OCI-M1 (cell line): ENCODE data around the gene PAK5.

Source experiments
- DNase-seq: peaks from one replicate; lab custom pipeline; 2025; lab: John Stamatoyannopoulos, UW

The PAK5 gene

DNA sequence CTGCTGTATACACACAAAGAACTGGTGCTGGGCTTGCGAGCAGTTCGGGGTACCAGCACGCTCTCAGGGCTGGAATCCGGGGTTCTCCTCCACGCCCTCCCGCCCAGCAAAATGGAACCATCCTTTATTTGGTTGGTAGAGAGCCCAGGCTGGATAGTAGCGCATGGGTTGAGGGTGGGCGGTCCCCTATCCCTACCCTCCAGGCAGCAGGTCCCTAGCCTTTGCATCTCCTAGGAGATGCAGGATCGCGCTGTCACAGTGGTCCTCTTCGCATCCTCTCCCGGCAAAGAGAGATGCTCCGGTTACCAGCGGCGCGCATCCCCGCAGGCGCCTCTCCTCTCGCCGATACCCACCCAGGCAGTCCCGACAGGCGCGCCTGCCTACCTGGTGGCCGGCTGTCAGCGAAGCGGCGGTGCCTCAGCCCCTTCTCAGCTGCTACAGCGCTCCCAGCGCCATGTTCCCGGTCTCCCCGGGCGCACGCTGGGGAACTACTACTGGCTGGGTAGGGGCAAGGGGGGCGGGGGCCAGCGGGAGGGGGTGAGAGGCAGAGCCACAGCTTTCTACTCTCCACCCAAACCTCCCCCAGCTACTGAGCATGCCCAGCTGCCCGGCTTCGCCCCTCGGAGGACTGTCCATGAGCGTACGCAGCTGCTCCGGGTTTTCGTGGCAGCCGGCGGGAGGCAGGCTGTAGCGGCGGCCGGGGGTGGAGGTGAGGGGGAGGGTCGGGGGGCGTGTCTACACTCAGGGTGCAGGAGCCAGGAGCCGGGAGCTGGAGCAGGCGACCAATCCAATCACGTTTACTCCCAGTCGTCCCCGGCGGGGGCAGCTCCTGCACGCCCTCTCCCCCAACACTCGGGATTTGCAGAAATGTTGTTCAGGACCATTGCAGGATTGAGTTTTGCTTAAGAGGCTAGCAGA, at the start of gene PAK5:
Gene PAK5, minus strand, starts transcription at position 699 of the 918 bp plus-strand sequence. CDS start 194,748 bp downstream, outside the sequence.
- no peak for DNase-seq

DNA sequence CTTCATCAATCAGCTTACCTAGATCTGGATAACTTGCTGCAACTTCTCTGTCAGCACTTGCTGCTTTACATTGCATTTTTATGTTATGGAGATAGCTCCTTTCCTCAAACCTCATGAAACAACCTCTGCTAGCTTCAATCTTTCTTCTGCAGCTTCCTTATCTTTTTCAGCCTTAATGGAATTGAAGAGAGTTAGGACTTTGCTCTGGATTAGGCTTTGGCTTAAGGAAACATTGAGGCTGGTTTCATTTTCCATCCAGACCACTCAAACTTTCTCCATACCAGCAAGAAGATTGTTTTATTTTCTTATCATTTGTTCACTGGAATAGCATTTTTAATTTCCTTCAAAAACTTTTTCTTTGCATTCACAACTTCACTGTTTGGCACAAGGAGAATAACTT, 48.8 kb upstream of the PAK5 start:
- DNase-seq = no peak

DNA sequence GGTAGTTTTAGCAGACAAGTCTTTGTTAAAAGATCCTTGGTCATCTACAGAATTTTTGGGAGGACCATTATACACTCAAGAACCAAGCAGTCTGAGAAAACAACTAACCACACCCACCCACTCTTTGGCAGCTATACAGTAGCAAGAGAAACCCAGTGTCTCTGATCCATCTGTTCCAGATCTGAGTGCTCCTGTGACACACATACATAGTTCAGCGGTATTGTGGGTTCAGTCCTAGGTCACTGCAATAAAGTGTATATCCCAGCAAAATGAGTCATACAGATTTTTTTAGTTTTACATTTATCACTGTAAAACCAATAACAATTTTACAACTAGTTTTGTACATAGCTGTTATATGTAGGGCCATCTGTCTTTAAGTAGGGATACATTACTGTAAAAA, 47.4 kb upstream of the PAK5 start:
- no peak for DNase-seq

DNA sequence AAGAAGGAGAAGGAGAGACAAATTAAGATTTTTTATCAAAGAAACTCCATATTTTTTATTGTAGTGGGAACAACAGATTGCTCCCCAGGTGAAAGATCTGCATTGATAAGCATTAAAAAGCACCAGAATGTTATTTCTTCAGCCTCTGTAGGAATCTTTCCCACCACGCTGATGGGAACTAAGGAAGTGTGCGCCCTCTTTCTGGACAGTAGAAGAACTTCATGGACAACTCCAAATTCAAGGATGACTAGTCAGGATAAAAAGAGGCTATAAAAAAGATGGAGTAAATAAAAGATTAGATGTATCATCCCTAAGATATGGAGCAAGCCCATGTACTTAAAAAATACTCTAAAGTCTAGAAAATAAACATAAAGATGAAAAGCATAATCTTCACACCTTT, 45.8 kb upstream of the PAK5 start:
- DNase-seq = no peak

DNA sequence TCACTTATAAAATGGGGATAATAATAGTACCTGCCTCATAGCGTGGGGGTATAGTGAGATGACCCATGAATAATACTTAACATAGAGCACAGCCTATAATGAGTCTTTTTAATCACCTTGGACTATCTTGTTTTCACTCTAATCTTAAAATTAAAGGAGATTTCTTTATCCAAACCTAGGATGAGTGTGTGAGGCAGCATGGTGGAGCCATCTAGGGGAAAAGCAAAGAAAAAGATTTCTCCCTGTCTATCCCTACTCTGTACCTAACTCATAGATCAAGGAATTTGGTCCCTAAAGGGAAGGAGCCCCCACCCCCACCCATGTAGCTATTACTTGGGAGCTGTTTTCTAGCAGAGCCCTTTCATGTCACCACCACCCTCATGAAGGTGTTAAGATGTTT, 45.2 kb upstream of the PAK5 start:
- DNase-seq = no peak

DNA sequence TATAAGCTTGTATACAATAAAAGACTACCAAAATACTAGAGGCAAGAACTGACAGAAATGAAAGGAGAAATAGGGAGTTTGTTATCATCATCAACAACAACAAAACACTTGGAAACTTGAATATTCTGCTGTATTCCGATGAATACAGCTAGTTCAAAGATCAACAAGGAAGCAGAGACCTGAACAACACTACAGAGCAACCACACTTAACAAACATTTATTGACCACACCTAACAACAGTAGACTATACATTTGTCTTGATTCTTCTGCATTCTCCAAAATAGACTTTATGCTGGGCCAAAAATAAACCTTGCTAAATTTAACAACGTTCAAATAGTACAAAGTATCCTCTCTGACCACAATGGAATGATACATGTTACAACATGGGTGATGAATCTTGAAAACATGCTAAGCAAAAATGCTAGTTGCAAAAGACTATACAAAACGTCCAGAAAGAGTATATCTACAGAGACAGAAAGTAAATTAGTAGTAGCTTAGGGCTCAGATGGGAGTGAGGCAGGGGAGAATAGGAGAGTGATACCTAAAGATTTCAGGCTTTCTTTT, 39.1 kb upstream of the PAK5 start:
- DNase-seq = no peak

DNA sequence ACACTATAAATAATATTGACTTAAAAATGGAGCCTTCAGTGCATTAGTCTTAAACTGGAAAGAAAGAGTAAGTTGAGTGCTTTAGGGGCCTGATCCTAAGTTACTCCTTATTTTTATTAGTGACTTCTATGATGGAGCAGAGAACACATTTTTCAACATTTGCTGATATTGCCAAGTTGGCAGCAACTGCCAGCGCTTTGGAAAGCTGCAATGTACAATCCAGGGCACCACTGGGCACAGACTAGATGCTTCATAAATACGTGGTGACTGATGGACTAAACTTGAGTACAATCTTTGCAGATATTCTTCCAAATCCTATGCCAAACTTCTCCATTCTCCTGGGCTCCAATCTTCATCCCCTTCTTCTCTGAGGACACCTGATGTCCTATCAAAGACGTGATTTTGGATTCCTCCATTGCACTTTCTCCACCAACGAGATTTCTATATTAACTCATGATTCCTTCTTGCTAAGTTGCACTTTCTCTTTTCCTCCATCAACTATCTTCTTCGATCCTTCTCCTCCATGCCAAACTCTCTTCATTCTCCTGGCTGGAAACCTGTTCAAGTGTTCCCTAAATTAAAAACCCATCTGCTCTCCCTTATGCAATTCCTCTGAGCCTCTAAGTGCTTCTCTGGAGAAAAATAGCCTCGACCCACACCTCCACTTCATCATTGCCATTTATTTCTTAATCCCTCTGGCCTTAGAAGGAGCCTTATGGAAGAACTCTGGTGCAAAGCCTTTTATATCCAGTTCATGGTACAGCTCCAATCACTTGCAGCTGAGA, 28.5 kb upstream of the PAK5 start:
- no peak for DNase-seq

DNA sequence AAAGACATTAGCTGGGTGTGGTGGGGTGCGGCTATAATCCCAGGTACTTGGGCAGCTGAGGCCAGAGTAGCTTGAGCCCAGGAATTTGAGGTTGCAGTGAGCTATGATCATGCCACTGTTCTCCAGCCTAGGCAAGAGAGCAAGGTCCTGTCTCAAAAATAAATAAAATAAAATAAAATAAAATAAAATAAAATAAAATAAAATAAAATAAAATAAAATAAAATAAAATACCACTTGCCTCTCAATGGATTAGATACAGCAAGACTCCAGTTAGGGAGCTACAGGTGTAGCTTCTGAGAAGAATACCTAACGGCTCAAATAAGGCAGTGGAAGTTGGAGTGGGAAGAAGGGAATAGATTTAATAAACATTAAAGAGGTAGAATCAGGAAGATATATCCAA, 13.7 kb upstream of the PAK5 start:
- no peak for DNase-seq

DNA sequence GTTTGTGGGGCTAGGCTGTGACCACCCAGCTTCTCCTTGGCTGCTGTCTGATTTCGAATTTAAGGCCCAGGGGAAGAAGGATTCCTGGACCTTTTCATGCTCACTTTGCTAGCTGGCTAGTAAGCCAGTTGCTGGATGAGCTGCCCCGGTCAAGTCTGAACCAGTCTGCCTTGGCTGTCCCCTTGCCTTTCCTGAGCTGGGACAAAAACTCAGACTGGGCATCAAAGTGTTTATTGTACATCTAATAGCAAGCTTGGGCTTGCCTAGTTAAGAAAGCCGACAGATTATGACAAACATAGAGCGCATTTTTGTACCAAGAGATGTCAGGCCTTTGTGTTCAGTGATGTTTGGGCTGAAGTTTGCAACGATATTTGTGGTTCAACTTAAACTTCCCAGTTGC, 750 bp upstream of the PAK5 start:
- DNase-seq = no peak

DNA sequence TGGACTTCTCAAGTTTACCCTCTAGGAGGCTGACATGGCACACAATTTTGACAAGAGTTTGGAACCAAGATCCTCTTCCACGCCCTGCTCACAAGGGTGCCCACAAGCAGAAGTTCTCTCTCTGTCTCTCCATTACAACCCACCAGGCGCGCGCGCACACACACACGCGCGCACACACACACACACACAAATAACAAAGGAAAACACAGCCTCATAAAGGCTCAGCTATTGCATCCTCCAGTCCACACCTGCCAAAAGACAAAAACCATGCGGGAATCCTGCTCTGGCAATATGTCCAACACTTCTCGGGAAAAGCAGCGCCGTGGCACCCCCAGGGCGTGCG, 870 bp downstream of the PAK5 start:
- no peak for DNase-seq

DNA sequence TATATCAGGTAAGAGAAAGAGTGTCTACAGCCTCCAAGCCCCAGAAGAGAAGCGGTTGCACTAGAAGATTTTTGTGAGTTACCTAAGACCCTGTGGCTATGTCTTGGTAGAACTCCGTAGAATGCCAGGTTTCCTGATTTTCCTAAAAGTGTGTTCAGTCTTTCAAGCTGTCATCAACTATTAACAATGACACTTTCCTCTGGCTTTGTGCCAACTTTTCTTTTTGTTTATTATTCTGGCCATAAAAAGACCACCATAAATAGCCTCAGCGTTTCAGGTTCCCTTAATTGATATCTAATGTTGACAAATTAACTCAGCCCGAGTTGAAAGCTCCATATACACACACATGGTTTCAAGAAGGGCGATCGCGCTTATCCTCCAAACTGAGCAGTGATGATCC, 1.2 kb downstream of the PAK5 start:
- DNase-seq = no peak

DNA sequence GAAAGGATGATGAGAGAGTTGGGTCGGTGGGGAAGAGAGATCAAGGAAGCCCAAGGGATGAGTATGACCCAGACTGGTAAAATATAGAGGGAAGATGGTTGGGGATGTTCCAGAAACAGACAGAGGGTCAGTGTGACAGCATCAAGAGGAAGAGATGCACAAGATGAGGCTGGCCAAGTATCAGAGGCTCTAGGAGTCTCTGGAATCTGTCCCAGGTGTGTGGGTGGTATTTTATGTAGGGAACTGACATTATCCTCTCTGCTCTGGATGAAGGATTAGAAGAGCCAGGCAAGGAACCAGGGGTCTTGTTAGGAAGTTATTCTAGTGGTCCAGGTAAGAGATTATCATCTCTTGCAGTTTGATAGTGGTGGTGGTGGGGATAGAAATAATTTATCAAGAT, 3.6 kb downstream of the PAK5 start:
- DNase-seq = no peak

DNA sequence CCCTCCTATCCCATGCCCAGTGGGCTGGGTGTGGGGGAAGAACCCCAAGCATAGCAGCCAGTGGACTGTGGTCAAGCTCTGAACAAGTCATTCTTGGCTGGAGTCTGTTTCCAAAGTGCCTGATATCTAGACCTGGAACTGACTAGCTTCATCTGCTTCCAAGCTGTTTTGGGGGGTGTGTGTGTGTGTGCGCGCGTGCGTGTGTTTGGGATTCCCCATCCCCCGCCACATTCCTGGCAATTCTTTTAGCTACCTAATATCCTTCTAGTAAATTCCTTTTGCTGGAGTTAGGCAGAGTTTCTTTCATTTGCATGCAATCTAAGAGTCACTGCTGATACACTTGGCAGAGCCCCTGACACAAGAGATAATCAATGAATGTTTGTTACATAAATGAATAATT, 7.8 kb downstream of the PAK5 start:
- no peak for DNase-seq

DNA sequence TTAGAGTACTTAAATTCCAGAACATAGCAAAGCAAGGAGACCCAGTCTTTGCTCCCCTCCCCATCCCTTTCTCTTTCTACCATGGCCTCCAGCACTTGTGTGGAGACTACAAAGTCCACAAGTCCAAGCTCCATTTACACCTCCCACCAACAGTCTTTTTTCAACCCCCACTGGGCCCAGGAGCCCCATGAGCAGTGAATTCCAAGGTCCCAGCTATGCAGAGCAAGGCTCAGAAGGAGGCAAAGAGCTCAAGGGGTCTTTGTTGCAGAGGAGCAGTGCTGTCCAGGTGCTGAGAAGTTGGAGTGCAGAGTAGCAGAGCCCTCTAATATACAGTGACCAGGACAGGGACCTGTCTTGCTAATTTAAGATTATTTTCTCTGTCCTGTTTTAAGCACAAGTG, 9.0 kb downstream of the PAK5 start:
- DNase-seq = no peak

DNA sequence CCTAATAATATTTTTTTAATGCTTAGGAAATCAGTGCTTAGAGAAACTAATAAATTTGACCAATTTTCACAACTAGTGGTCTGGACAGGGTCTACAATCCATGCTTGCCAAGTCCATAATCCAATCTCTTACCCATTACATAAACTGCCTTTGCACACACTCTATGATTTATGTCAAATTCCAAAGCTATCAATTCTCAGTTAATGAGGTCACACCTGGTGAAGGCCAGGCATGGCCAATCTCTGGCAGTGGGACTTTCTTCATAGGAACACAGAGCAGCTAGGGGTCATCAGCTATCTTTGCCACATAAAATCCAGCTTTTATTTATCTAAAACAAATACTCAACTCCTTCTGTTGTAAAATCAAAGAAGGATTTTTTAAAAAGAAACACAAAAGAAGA, 21.2 kb downstream of the PAK5 start:
- no peak for DNase-seq

DNA sequence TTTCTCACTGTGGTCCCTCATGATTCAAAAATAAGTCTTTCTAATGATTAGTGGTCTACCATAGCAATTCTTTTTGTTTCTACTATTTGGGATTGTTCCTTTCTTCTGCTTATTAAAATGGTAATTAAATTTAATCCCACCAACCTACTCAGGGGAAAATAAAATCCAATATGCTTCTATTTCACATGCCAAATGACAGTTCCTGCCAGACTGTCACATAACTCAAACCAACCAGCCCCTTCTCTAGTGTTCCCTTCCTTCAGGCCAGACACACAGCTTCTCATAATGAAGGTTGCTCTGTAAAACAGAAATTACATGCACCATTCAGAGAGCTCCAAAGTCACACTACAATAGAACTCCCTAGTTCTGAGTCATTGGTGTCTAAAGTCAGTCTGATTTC, 23.2 kb downstream of the PAK5 start:
- no peak for DNase-seq

DNA sequence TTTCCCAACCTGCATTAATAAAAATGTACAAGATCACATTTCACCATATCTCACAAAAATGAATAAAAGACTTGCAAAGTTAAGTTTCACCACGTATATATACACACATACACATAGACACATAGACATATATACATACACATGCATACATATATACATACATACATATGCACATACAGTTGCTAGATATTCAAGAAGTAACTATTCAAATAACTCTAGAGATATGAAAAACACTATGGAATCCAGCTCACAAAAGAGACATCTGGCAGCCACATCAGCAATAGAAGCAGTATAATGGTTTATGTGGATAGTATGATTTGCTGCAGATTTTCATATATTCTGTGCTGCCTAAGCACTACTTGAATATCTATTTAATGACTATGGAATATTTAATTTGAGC, 28.1 kb downstream of the PAK5 start:
- no peak for DNase-seq

DNA sequence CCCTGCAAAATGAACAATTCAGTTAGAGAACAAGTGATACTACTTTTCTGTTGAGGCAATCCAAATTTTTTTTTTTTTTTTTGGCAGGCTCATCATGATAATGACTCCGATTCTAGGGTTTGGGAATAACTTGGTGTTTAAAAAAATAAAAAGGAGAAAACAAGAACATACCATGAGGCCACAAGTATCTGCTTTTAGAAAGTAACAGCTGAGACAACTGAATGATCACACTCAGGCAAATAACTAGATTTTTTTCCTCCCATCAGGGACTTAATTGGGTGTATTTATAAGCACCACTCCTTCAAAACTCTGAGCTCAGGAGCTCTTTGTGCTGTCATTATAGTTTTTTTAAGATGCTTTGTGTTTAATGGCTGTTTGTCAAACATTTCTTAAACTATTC, 29.6 kb downstream of the PAK5 start:
- DNase-seq = no peak

DNA sequence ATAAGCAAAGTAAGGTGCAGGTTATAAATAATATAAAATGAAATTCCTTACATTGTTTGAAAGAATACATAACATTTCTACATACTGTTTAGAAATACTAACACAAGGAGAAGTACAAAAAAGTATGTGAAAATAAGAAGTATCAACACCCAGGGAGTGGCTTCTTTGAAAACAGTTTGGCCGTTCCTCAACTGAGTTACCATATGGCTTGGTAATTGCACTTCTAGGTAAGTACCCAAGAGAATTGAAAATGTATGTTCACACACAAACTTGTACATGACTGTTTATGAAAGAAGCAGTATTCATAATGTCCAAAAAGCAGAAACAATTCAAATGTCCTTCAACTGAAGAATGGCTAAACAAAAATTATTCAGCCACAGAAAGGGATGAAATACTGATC, 30.7 kb downstream of the PAK5 start:
- DNase-seq = no peak

DNA sequence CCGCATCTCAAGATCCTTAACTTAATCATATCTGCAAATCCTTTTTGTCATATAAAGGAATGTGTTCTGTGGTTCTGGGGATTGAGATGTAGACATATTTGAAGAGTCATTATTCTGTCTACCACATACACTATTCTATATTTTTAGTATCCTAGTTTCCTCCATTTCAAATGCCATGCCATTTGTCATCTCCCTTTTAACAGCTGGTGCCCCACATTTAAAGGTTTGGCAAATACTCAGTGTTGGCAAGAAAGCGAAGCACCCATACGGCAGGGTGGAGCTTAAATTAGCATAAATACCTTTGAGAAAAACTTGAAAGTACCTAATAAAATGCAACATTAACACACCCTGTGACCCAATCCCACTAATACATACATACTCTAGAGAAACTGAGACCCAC, 31.7 kb downstream of the PAK5 start:
- no peak for DNase-seq

DNA sequence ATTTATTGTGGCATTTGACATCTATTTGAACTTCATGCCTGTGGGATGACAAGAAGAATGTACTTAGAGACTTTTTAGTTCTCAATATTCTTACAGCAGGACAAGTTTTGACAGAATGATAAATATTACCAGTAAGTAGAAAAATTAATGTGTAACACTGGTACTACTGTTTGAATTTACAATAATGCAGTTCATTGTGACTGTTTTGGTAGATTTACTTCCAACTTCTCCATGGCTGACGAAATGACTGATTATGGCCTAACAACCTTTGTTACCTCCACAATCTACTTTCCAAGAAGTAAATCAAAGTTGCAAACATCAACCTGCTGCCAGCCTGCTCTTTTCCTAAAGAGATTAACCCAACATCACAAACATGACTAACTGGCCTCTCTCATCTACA, 38.5 kb downstream of the PAK5 start:
- no peak for DNase-seq

DNA sequence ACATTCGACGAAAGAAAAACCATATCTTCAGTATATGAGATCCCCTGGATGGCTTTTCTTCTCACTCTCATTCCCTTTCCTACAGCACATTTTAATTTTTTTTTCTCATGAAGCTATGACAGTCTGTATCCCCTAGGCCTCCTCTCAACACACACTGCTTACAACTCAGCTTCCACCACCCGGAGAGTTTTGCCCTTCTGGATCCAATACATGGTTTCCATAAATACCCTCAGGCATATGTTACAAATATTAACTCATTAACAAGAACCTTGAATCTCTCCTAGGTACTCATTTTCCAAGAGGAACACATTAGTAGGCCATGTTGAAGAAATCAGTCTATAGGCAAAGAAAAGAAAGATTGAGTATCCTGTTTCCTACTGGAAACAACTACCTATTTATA, 44.0 kb downstream of the PAK5 start:
- no peak for DNase-seq

DNA sequence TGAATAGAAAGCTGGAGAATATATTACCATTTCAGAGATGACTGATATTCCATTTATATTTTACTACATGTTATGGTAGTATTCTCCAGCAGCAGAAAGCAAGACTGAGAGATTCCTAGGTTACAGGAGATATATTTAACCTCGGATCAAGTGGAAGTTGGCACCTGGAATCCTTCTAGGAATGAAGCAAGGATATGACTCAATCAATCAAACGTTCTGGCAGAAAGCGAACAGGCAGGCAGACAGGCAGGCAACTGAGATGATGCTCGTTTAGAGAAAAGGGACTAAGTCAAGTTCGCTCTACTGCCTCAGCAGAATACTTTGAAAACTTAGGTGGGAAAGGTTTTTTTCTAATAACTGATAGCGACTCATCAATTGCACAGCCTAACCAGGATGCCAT, 46.2 kb downstream of the PAK5 start:
- DNase-seq = no peak
